IMR-90 (cell line): ENCODE results near the gene DLGAP3. TPM values are rescaled to one million over a fixed set of nuclear protein-coding genes. Genes with fewer than 3 reads are reported as not detected.

Experiments
- ATAC-seq: fragments of 200-7000 bp; cut with Tn5 transposase; 2 replicates; pipeline ENCODE4 v1.9.1; 2020; ENCODE audit warnings: low read depth, mild to moderate bottlenecking, moderate library complexity
- BruUV-seq: library from RNA; stranded (reverse); fragments of 400-500 nt; replicated peaks from 2 replicates; lab custom pipeline; 2021; lab: Mats Ljungman, UMichigan
- CTCF ChIA-PET: fragments of 300-600 bp; formaldehyde crosslinking; extraction: SDS; loops from one replicate; lab custom pipeline; 2021; ENCODE audit warnings: antibody characterized with exemption; lab: Yijun Ruan, JAX
- POLR2A ChIA-PET: fragments of 300-600 bp; sonication (Branson Sonifier 250); formaldehyde crosslinking; loops from one replicate; lab custom pipeline; 2022; ENCODE audit warnings: antibody characterized with exemption; ENCODE audit not compliant: unreplicated experiment; lab: Charles Lee
- DNase-seq: peaks from one replicate; pipeline ENCODE4 v3.0.0; 2013
- H2AFZ ChIP-seq: replicated peaks from 2 replicates; pipeline ENCODE3; 2013; ENCODE audit warnings: low read length, mild to moderate bottlenecking; ENCODE audit not compliant: poor library complexity
- H2AK5ac ChIP-seq: 2 replicates; pipeline ENCODE4 v1.6.1; 2013; ENCODE audit warnings: low read depth, low read length, inconsistent platforms
- H2AK9ac ChIP-seq: replicated peaks from 2 replicates; pipeline ENCODE3; 2013; ENCODE audit warnings: mild to moderate bottlenecking, low read depth, low read length, moderate library complexity; ENCODE audit not compliant: poor library complexity
- H2BK120ac ChIP-seq: 2 replicates; pipeline ENCODE4 v1.6.1; 2013; ENCODE audit warnings: low read depth, low read length, inconsistent platforms
- H2BK15ac ChIP-seq: 3 replicates; pipeline ENCODE4 v1.6.1; 2013; ENCODE audit warnings: low read depth, low read length, inconsistent platforms
- H2BK20ac ChIP-seq: 2 replicates; pipeline ENCODE4 v1.6.1; 2013; ENCODE audit warnings: low read depth, mild to moderate bottlenecking, inconsistent platforms, low read length, moderate library complexity
- H2BK5ac ChIP-seq: 2 replicates; pipeline ENCODE4 v1.6.1; 2013; ENCODE audit warnings: mild to moderate bottlenecking, low read depth, low read length, inconsistent platforms; ENCODE audit not compliant: poor library complexity, severe bottlenecking
- H3K14ac ChIP-seq: replicated peaks from 2 replicates; pipeline ENCODE4 v1.6.1; 2013; ENCODE audit warnings: low read depth, low read length, inconsistent platforms
- H3K18ac ChIP-seq: 2 replicates; pipeline ENCODE4 v1.6.1; 2013; ENCODE audit warnings: low read depth, low read length, control low read depth
- H3K23ac ChIP-seq: 2 replicates; pipeline ENCODE4 v1.6.1; 2013; ENCODE audit warnings: low read depth, low read length, inconsistent platforms
- H3K27ac ChIP-seq: 2 replicates; pipeline ENCODE4 v1.5.1; 2013; ENCODE audit warnings: mild to moderate bottlenecking, control low read depth, low read length; ENCODE audit not compliant: insufficient read depth
- H3K27me3 ChIP-seq: 2 replicates; pipeline ENCODE4 v1.6.1; 2013; ENCODE audit warnings: low read length; ENCODE audit not compliant: control insufficient read depth, insufficient read depth
- H3K36me3 ChIP-seq: 2 replicates; pipeline ENCODE4 v1.6.1; 2013; ENCODE audit warnings: low read length, mixed read lengths; ENCODE audit not compliant: control insufficient read depth, insufficient read depth
- H3K4ac ChIP-seq: 2 replicates; pipeline ENCODE4 v1.6.1; 2013; ENCODE audit warnings: low read depth, low read length, inconsistent platforms
- H3K4me1 ChIP-seq: 2 replicates; pipeline ENCODE4 v1.6.1; 2013; ENCODE audit warnings: low read length, mixed read lengths; ENCODE audit not compliant: control insufficient read depth, insufficient read depth
- H3K4me2 ChIP-seq: 2 replicates; pipeline ENCODE4 v1.6.1; 2013; ENCODE audit warnings: low read depth, mild to moderate bottlenecking, control low read depth, low read length, moderate library complexity
- H3K4me3 ChIP-seq: 2 replicates; pipeline ENCODE4 v1.5.1; 2013; ENCODE audit warnings: low read depth, mild to moderate bottlenecking, control low read depth, low read length, moderate library complexity; ENCODE audit not compliant: insufficient read depth
- H3K56ac ChIP-seq: 2 replicates; pipeline ENCODE4 v1.6.1; 2013; ENCODE audit warnings: low read length, inconsistent platforms; ENCODE audit not compliant: insufficient read depth; ENCODE audit errors: extremely low read depth
- H3K79me1 ChIP-seq, 2 experiments: 2 replicates each; pipeline ENCODE4 v1.6.1; 2013; ENCODE audit warnings: low read length in 2 of 2, inconsistent platforms in 1 of 2, low read depth in 1 of 2
- H3K9ac ChIP-seq: 2 replicates; pipeline ENCODE4 v1.6.1; 2013; ENCODE audit warnings: low read depth, low read length, control low read depth
- H3K9me1 ChIP-seq: 2 replicates; pipeline ENCODE4 v1.6.1; 2013; ENCODE audit warnings: low read length, inconsistent platforms; ENCODE audit not compliant: insufficient read depth
- H3K9me3 ChIP-seq: 2 replicates; pipeline ENCODE4 v1.6.1; 2013; ENCODE audit warnings: low read length; ENCODE audit not compliant: control insufficient read depth, insufficient read depth
- H4K20me1 ChIP-seq: 2 replicates; pipeline ENCODE4 v1.6.1; 2013; ENCODE audit warnings: low read length, inconsistent platforms; ENCODE audit not compliant: insufficient read depth
- H4K5ac ChIP-seq: 2 replicates; pipeline ENCODE4 v1.6.1; 2013; ENCODE audit warnings: mild to moderate bottlenecking, low read depth, low read length, control low read depth
- H4K8ac ChIP-seq, 2 experiments: 2 replicates each; pipeline ENCODE4 v1.6.1; 2013; ENCODE audit warnings: low read depth in 2 of 2, low read length in 2 of 2, control low read depth in 1 of 2, inconsistent platforms in 1 of 2
- H4K91ac ChIP-seq: 2 replicates; pipeline ENCODE4 v1.6.1; 2013; ENCODE audit warnings: low read depth, low read length, inconsistent platforms; ENCODE audit not compliant: insufficient read depth
- CEBPB ChIP-seq: IDR thresholded peaks from 2 replicates; pipeline ENCODE4 v1.6.1; 2012; ENCODE audit warnings: low read depth, low read length, improper control_type of control experiment
- CHD1 ChIP-seq: IDR thresholded peaks from 2 replicates; pipeline ENCODE4 v1.6.1; 2012; ENCODE audit warnings: low read depth, low read length, improper control_type of control experiment
- CTCF ChIP-seq: conservative IDR thresholded peaks from 2 replicates; pipeline ENCODE4 v1.5.1; 2012; ENCODE audit warnings: mild to moderate bottlenecking, low read depth, low read length, improper control_type of control experiment
- FOS ChIP-seq: fragments of 150-350 bp; IDR thresholded peaks from 2 replicates; pipeline ENCODE4 v1.6.1; 2016; ENCODE audit warnings: low read depth, low read length
- MXI1 ChIP-seq: IDR thresholded peaks from 2 replicates; pipeline ENCODE4 v1.6.1; 2012; ENCODE audit warnings: low read depth, mild to moderate bottlenecking, low read length, moderate library complexity, borderline replicate concordance
- NFE2L2 ChIP-seq: fragments of 150-350 bp; IDR thresholded peaks from 2 replicates; pipeline ENCODE4 v1.6.1; 2016; ENCODE audit warnings: low read depth, mild to moderate bottlenecking, low read length
- RCOR1 ChIP-seq: IDR thresholded peaks from 2 replicates; pipeline ENCODE4 v1.6.1; 2012; ENCODE audit warnings: mild to moderate bottlenecking, low read length, improper control_type of control experiment; ENCODE audit not compliant: insufficient replicate concordance
- RFX5 ChIP-seq: IDR thresholded peaks from 2 replicates; pipeline ENCODE4 v1.8.0; 2012; ENCODE audit warnings: low read depth, mild to moderate bottlenecking, low read length, moderate library complexity
- SMC3 ChIP-seq: fragments of 150-350 bp; IDR thresholded peaks from 2 replicates; pipeline ENCODE4 v1.6.1; 2016; ENCODE audit warnings: low read depth, mild to moderate bottlenecking, antibody characterized with exemption, low read length, moderate library complexity
- USF2 ChIP-seq: fragments of 150-350 bp; IDR thresholded peaks from 2 replicates; pipeline ENCODE4 v1.6.1; 2017; ENCODE audit warnings: mild to moderate bottlenecking, antibody characterized with exemption, low read length, low read depth
- WGBS, 2 experiments: methylation state at CpG; one replicate each; pipeline versions ENCODE4 v1.1.5 to v1.1.7; 2013; ENCODE audit warnings: missing lambda C conversion rate in 2 of 2; ENCODE audit not compliant: insufficient read length in 1 of 2; ENCODE audit errors: extremely low coverage in 2 of 2; 5-methylcytosine and 5-hydroxymethylcytosine counted together
- dilution Hi-C: fragments of 300-500 bp; cut with HindIII; formaldehyde crosslinking; loops from one replicate; pipeline ENCODE4 v1.14.3; 2018; ENCODE audit warnings: low sequenced_read_pairs; ENCODE audit not compliant: unreplicated experiment
- in situ Hi-C: fragments of 300-500 bp; cut with MboI; formaldehyde crosslinking; loops from 3 replicates; pipeline ENCODE4 v1.14.3; 2019; ENCODE audit warnings: low sequenced_read_pairs, inconsistent platforms, mixed read lengths
- intact Hi-C: fragments of 100-400 bp; cut with micrococcal nuclease; formaldehyde crosslinking; loops from 2 replicates; pipeline ENCODE4 v1.10.0; 2022
- polyA plus RNA-seq, 3 experiments: library from polyadenylated mRNA; depleted of rRNA; stranded (reverse); fragments of >200 nt; gene quantifications; 2 replicates each; pipeline ENCODE4 v1.2.3, GENCODE V29; 2012; ENCODE audit warnings: low replicate concordance in 1 of 3
- total RNA-seq: library from RNA; depleted of rRNA; stranded (reverse); fragments of >200 nt; gene quantifications from 2 replicates; pipeline ENCODE4 v1.2.3, GENCODE V29; 2012

The DLGAP3 gene
- total and polyA plus RNA-seq, 2 of the 4 experiments (the other 2 are of a cell fraction), result 0.02 TPM; not detected in 1

GRCh38 chr1:34850382-34850781 is 79.1 kb downstream of the DLGAP3 start:
- no peak for ATAC-seq
- H3K36me3 ChIP-seq, result peaks cover 16% of the 10 kb centered on the region
- intact Hi-C loops, result loop anchor here (10.0 kb wide), 1 partner anchor 334 kb away; no protein-coding TSS in a partner anchor

More at GRCh38 chr1:34850382-34850781, 79.1 kb downstream of the DLGAP3 start:
- H2AK5ac ChIP-seq, result no peak overlapping the region
- no peak overlapping the region for H3K9ac ChIP-seq
- H2BK20ac ChIP-seq, result no peak overlapping the region
- no peaks in the 10 kb centered on the region for H3K27me3 ChIP-seq
- H2BK5ac ChIP-seq, result no peak overlapping the region
- dilution Hi-C loops (no loop called here), in situ Hi-C loops (no loop called here)
- H2BK15ac ChIP-seq, result no peak overlapping the region
- H3K56ac ChIP-seq, result no peak overlapping the region
- no peak overlapping the region for H4K8ac ChIP-seq
- H2AK9ac ChIP-seq, result peak overlapping the region; percentile 53
- no peaks in the 10 kb centered on the region for H3K4me1 ChIP-seq
- no peaks in the 10 kb centered on the region for H3K9me3 ChIP-seq
- H3K14ac ChIP-seq, result no peak overlapping the region
- no peak overlapping the region for H3K4ac ChIP-seq
- H3K9me1 ChIP-seq, result no peaks in the 10 kb centered on the region; the same call in 1 of the 2 replicates
- H4K20me1 ChIP-seq, result peaks cover 25% of the 10 kb centered on the region
- no peak overlapping the region for H3K4me2 ChIP-seq
- H3K27ac ChIP-seq, result no peak overlapping the region
- H2AFZ ChIP-seq, result no peak overlapping the region
- no peak for DNase-seq
- H3K4me3 ChIP-seq, result no peak overlapping the region
- H4K5ac ChIP-seq, result no peak overlapping the region
- ChIA-PET POLR2A (no interaction called here), CTCF (interaction anchor here (1.2 kb wide), 1 partner anchor 19 kb away, joined by 3 read pairs; no protein-coding TSS in a partner anchor)
- 100% methylated on average over 1 of the region's 6 CpGs; no CpG with 5 or more reads in 1 of the 2 experiments for WGBS, 2 experiments
- H2BK120ac ChIP-seq, result no peak overlapping the region
- no TSS peak for BruUV-seq
- TF ChIP-seq RFX5 (no peak), SMC3 (no peak), USF2 (no peak), CTCF (no peak), NFE2L2 (no peak), MXI1 (no peak), RCOR1 (no peak), FOS (no peak), CHD1 (no peak), CEBPB (no peak)
- peaks cover 21 to 36% of the 10 kb centered on the region in 2 experiments for H3K79me1 ChIP-seq
- H4K91ac ChIP-seq, result no peak overlapping the region
- H3K18ac ChIP-seq, result no peak overlapping the region
- H3K23ac ChIP-seq, result no peak overlapping the region
